C4-2B (cell line): ENCODE measurements around the gene VPS13D.

Experiments used
- H3K27ac ChIP-seq: fragments of 450-650 bp; 2 replicates; pipeline ENCODE4 v1.5.1; 2017
- ZFX ChIP-seq: fragments of 450-650 bp; IDR thresholded peaks from 2 replicates; pipeline ENCODE4 v1.6.1; 2017
- TF ChIP-seq, protein P1 (sequence below): fragments of 450-650 bp; conservative IDR thresholded peaks from 2 replicates; pipeline ENCODE4 v1.5.1; 2017; ENCODE audit warnings: mild to moderate bottlenecking

Gene VPS13D

DNA sequence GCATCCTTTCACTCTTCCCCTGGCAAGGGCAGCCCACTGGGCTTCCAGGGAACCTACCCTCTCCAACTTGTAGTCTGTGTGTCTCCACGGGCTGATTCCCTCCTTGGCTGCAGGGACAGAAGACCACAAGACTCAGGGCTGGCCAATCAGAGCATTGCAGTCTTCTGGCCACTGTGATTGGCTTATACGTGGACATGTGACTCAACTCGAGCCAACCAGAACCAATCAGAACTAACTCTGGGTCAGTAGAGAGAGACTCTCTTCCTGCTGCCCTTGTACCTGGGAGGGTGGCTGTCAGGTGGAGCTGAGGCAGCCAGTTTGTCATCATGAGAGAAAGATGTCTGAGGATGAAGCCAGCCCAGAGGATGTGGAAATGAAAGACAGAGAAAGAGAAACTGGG, 324.1 kb downstream of the VPS13D start:
- H3K27ac ChIP-seq, result no peak overlapping the region

DNA sequence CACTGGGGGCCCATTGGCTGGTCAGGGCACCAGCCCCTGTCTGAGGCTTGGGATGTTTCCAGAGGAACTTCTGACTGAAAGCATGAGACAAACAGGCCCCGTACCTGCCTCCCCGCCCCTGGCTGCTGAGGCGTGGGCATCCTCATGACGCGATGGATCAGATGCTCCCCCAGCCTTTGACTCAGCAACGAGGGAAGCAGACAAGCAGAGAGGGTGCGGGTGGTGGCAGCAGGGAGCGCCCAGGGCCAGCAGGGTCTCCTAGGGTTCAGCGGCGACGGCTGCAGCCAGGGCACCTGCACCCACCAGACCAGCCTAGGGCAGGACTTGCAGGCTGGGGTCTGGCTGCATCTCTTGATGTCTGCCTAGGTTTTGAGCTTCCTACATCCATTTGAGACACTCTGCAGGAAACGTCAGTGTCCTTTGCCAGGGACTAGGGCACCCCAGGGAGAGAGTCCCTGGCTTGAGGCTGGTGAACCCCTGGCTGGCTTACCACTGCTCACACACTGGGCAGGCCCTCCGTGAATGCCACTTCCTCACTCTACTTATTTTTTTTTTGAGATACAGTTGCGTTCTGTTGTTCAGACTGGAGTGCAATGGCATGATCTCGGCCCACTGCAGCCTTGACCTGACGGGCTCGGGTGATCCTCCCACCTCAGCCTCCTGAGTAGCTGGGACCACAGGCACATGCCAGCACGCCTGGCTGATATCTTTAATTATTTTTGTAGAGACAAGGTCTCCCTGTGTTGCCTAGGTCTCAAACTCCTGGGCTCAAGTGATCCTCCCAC, 324.9 kb downstream of the VPS13D start:
- no peak overlapping the region for H3K27ac ChIP-seq
- TF ChIP-seq, protein P1, sequence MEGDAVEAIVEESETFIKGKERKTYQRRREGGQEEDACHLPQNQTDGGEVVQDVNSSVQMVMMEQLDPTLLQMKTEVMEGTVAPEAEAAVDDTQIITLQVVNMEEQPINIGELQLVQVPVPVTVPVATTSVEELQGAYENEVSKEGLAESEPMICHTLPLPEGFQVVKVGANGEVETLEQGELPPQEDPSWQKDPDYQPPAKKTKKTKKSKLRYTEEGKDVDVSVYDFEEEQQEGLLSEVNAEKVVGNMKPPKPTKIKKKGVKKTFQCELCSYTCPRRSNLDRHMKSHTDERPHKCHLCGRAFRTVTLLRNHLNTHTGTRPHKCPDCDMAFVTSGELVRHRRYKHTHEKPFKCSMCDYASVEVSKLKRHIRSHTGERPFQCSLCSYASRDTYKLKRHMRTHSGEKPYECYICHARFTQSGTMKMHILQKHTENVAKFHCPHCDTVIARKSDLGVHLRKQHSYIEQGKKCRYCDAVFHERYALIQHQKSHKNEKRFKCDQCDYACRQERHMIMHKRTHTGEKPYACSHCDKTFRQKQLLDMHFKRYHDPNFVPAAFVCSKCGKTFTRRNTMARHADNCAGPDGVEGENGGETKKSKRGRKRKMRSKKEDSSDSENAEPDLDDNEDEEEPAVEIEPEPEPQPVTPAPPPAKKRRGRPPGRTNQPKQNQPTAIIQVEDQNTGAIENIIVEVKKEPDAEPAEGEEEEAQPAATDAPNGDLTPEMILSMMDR, result no peak
- no peak for TF ChIP-seq ZFX

More for the DNA sequence above, 324.1 kb downstream of the VPS13D start:
- no peak for TF ChIP-seq ZFX
- TF ChIP-seq, protein P1, result no peak

DNA sequence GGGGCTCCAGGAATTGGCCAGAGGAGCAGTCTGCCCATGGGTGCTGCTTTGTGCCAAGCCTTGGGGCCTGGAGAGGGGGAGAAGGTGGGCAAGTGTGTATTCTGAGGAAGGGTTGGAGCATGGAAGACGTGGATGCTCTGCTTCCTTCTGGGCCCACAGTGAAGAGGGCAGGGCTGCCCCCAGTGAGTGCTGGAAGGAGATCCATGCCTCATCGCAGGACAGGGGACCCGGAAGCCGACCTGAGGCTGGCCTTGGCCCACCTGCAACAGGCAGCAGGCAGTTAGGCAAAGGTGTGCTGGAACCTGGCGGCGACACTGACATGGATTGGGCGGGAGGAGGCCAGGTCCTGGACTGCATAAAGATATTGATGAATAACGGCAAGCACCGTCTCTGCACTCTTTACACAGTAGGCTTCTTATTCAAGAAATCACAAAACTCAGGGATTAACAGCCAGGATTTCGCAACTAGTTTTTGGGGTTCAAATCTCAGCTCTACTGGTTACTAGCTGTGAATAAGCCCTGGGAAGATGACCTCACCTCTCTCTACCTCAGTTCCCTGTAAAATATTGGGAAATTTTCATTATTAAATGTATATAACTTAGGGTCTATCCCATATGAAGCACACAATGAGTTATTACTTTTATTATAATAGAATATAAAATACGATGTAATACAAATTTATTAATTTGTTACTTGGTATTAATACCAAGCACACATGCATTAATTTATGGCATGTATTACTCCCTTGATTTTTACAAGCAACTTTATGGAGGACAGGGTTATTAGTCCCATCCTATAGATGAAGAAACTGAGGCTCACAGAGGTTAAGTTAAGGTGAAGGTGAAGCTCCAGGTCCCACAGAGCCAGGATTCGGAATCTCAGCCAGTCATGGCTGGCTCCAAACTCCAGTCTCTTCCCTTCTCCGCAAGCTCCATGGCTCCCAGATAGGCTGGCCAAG, 325.9 kb downstream of the VPS13D start:
- TF ChIP-seq, protein P1, result no peak
- H3K27ac ChIP-seq, result no peak overlapping the region

DNA sequence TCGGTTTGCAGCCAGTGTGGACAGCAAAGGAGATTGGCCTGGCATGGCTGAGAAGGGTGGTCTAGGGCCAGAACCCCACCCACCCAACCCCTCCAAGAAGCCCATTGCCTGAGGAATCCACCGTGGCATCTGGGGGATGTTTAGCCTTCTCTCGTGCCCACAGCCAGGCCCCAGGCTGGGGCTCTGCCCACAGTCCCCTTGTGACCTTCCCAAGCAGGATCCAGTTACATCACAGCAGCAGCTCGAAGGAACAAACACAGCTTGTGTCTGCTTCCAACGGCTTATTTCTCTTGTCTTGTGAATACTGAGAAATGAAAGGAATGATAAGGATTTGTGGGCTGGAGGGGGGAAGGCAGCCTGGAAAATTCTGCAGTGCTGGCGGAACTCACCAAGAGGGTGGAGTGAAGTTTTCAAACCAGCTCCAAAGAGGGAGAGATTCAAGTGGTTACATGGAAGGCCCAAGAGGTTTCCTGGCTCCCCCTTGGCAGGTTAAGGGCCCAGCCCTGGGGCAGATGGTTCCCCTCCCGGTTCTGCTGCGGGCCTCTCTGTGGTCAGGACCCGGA, 326.6 kb downstream of the VPS13D start:
- H3K27ac ChIP-seq, result no peak overlapping the region
- TF ChIP-seq, protein P1, result no peak
- TF ChIP-seq ZFX, result no peak

DNA sequence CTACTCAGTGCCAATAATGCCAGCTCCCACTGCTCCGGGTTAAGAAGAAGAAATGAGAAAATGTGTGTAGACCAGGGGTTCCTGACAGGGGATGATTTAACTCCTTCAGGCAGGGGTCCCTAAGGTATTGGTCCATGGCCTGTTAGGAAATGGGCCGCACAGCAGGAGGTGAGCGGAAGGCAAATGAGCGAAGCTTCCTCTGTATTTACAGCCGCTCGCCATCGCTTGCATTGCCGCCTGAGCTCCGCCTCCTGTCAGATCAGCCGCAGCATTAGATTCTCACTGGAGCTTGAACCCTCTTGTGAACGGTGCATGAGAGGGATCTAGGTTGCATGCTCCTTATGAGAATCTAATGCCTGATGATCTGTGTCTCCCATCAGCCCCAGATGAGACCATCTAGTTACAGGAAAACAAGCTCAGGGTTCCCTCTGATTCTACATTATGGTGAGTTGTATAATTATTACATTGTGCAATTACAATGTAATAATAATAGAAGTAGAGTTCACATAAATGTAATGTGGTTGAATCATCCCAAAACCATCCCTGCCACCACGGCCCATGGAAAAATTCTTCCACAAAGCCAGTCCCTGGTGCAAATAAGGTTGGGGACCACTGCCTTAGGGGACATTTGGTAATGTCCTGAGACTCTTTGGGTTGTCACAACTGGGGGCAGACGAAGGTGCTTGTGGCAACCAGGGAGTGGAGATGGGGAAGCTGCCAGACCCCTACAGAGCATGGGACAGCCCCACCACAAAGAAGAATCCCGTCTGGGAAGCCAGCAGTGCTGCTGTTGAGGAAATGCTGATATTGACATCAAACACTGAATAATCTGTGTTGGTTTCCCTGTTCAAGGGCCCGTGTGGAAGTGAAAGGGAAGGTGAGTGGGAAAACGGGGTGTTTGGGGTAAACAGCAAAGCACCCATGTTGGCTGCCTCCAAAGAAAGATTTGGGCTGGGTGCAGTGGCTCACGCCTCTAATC, 327.4 kb downstream of the VPS13D start:
- TF ChIP-seq, protein P1, result no peak
- no peak for TF ChIP-seq ZFX
- H3K27ac ChIP-seq, result no peak overlapping the region

DNA sequence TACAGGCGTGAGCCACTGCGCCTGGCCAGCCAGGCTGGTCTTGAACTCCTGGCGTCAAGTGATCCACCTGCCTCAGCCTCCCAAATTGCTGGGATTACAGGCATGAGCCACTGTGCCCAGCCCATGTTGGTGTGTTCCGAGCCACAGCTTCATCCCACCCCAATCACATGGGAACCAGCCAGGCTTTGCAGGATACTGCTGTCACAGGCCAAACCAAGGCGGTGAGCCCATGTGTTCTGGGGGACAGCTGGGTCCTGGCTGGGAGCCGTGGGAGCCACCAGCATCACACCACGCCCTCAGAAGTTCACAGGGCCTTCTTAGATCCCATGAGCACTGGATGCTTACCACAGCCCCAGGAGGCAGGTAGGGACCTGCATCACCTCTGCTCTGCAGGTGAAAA, 331.3 kb downstream of the VPS13D start:
- TF ChIP-seq, protein P1, result no peak
- TF ChIP-seq ZFX, result no peak
- H3K27ac ChIP-seq, result no peak overlapping the region
